Limb (tissue), 2 donors: ENCODE results near the gene KIAA1217.

Experiments
- DNase-seq, 2 donors: peaks; one replicate each; pipeline ENCODE4 v3.0.0-alpha.2; 2016; ENCODE audit errors: extremely low spot score in 2 of 2

Gene KIAA1217, protein sequence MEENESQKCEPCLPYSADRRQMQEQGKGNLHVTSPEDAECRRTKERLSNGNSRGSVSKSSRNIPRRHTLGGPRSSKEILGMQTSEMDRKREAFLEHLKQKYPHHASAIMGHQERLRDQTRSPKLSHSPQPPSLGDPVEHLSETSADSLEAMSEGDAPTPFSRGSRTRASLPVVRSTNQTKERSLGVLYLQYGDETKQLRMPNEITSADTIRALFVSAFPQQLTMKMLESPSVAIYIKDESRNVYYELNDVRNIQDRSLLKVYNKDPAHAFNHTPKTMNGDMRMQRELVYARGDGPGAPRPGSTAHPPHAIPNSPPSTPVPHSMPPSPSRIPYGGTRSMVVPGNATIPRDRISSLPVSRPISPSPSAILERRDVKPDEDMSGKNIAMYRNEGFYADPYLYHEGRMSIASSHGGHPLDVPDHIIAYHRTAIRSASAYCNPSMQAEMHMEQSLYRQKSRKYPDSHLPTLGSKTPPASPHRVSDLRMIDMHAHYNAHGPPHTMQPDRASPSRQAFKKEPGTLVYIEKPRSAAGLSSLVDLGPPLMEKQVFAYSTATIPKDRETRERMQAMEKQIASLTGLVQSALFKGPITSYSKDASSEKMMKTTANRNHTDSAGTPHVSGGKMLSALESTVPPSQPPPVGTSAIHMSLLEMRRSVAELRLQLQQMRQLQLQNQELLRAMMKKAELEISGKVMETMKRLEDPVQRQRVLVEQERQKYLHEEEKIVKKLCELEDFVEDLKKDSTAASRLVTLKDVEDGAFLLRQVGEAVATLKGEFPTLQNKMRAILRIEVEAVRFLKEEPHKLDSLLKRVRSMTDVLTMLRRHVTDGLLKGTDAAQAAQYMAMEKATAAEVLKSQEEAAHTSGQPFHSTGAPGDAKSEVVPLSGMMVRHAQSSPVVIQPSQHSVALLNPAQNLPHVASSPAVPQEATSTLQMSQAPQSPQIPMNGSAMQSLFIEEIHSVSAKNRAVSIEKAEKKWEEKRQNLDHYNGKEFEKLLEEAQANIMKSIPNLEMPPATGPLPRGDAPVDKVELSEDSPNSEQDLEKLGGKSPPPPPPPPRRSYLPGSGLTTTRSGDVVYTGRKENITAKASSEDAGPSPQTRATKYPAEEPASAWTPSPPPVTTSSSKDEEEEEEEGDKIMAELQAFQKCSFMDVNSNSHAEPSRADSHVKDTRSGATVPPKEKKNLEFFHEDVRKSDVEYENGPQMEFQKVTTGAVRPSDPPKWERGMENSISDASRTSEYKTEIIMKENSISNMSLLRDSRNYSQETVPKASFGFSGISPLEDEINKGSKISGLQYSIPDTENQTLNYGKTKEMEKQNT (N-terminal part only)

DNA sequence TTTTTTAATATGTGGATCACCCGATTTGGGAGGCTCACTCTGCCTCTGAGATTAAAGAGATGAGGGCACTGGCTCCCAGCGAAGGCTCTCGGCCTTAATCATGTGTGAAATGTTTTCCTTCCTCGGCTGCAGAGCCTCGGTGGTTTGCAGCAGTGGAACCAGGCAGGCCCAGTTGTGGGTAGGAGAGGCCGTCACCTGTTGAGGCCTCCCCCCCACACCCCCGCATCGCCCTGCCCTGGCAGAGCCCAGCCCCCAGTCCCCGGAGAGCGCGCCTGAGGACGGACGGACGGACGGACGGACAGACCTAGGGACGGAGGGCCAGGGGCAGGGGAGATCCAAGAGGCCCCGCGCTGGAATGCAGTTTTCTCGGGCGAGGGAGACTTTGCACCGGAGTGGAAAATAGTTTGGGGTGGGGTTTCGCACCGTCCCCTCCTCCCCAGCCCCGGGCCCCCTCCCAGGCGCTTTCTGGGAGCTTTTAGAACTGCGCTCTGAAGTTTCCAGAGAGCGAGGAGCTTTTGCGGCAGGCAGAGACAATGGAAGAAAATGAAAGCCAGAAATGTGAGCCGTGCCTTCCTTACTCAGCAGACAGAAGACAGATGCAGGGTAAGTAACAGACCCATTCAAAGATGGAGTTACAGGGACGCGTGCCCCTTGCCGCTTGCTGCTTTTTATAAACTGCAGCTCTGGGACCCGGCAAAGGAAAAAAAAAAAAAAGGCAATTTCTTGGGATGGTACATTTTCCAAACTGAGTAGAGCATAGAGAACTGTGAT lies at the start of gene KIAA1217:
KIAA1217 (plus strand) TSS at position 478 of the 771 bp plus-strand sequence; CDS start at position 534, 56 bp downstream.
- peak; percentile 70 to 75 for DNase-seq

DNA sequence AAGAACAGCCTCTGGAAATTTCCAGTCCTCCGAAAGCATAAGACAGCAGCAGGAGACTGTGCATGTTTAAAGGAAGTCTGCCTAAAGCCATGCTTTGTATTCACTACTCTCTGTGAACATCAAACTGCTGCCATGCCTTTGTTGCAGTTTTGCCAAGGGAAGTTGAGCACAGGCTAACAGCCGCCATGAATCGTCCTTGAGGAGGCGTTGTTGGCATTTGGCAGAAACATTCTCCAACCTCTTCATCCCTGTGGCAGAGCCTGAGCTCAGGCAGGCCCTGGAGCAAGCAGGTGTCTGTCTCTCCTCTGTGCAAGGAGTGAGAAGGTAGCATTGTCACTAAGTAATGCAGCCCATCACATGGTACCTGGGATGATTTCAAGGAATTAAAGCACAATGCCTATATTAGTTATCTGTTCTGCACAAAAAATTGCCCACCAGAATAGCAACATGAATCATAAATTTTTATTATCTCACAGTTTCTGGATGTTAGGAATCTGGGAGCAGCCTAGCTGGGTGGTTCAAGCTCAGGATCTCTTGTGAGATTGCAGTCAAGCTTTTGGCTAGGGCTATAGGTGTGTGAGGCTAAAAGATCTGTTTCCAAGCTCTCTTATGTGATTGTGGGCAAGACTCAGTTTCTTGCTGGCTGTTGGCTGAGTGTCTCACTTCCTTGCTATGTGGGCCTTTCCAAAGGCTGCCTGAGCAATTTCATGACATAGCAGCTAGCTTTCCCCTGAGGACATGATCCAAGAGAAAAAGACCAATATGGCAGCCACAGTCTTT lies 46.5 kb upstream of the KIAA1217 start:
- DNase-seq: no peak

DNA sequence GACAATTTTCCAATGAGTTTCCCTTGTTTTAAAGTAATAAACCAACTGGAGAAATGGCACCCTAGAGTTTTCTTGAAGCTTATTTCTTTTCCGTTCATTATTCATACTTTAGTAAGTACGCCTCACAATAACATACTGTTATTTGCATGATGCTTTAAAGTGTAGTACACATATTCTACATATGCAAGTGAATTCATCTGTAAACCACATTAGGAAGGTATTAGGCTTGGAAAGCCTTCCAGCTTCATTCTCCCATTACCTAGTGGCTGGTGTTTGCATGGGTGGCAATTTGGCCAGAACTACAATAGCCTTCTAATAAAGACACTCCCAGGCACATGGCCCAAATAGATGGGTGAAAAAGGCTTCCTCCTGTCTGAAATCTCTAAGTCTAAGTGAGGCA lies 45.5 kb upstream of the KIAA1217 start:
- no peak for DNase-seq

DNA sequence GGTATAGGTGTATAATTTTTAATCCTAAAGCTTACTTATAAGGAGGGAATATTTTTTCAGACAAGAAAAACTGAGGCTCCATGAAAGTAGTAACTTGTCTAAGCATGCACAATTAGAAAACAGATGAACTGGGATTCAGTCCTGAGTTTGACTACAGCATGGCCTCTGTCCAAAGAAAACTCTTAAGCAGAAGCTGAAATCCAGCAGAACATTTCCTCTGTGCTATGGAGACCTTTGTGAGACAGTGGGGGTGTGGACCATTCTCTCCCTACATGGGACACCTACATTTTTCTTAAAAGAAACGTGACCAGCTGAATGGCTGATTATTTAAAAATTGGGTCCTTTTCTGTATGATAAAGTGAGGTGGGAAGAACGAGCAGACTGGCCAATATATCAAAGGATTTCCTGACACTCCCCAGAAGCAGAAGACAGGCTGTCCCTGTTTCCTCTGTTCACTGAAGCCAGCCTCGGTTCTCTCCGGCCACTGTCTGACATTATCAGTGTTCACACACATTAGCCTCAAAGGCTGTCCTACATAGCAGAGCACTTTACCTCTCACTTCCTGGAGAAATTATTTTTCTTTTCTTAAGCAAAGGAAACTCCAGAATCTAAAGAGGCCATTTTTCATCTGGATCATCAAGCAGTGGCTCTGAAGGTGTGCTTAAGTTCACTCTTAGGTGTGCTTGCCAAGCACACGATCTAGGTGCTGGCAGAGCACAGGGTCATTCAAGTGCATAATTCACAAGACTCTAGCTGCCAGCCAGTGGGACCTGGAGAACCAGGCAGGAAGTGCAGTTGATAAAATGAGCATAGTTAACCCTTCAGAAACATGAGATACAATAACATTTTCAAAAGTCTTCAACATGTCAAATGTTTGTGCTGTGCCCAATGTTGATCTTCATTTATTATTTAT lies 40.4 kb upstream of the KIAA1217 start:
- no peak for DNase-seq

DNA sequence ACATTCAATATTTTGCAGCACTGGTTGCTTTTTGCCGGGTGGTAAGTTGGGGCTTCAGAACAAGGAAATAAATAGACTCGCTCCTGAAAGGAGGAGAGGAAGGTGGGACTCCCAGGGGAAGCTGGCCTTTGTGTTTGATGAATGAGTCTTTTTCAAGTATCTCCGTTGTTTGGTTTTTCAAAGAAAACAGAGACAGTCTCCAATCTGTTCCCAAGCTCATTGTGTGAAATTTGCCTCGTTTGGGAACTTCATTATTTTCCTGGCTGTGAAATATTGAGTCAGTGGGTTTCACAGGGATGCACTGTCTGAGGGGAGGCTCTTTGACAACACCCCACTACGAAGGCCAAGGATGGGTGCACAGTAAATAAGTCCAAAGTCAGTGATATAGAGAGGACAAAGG lies 38.7 kb upstream of the KIAA1217 start:
- no peak for DNase-seq

DNA sequence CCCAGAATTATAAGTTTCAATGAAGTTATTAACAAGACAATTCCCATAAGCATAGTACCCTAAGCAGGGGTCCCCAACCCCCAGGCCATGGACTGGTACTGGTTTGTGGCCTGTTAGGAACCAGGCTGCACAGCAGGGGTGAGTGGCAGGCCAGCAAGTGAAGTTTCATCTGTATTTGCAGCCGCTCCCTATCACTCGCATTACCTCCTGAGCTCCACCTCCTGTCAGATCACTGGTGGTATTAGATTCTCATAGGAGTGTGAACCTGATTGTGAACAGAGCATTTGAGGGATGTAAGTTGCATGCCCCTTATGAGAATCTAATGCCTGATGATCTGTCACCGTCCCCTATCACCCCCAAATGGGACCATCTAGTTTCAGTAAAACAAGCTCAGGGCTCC lies 36.0 kb upstream of the KIAA1217 start:
- no peak for DNase-seq

DNA sequence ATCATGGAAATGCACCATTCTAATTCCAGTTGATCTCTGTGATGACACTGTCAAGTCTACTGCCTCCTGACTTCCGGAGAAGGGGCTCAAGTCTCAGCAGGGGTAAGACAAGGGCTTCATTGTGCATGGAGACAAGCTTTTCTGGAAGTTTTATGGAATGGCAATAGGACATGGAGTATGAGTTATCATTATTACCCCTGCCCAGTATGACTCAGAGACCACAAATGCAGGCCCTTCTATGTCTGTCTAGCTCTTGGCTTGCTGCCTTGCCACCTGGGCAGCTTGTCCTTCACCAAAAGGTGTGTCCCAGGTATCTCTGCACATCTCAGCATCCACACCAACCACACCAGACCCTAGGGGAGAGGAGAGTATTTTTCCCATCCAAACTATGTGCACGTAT lies 34.9 kb upstream of the KIAA1217 start:
- no peak for DNase-seq

DNA sequence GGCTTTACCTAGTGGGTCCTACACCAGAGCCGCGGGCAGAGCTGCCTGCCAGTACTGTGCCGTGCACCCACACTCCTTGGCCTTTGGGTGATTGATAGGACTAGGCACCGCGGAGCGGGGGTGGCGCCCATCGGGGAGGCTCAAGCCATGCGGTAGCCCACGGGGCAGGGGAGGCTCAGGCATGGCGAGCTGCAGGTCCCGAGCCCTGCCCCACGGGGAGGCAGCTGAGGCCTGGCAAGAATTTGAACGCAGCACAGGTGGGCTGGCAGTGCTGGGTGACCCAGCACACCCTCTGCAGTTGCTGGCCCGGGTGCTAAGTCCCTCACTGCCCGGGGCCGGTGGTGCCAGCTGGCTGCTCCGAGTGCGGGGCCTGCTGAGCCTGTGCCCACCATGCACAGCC lies 32.3 kb upstream of the KIAA1217 start:
- no peak for DNase-seq

DNA sequence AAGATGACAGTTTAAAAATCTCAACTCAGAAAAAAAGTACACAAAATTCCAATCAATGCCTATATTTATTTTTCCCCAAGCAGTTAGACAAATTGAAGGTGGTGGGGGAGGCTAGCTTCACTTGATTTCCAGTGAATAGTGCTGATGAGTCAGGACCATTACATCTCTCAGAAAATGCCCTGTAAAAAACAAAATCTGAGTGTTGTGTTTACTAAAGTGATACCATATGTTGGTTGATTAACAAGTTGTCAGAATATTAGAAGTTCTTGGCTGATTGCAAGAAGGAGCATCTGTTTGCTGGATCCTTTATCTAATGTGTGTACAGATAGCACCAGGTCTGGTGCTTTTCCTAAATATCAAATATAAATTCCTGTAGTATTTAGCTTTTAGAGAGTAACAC lies 31.3 kb upstream of the KIAA1217 start:
- DNase-seq: no peak

DNA sequence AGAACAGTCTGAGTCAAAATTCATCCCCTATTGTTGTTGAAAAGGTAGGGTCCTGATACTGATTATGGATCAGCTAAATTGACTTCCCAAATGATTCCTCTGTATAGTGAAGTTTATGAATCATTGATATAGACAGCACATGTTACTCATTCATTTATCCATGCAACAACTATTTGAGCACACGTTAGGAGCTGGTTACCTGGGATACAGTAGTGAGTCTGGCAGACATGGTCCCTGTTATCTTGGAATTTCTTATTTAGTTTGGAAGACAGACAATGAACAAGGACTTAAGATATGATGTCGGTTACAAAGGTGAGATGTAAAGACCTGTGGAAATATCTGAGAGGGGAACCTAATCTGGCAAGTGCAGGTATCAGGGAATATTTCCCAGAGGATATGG lies 28.0 kb upstream of the KIAA1217 start:
- DNase-seq: no peak

DNA sequence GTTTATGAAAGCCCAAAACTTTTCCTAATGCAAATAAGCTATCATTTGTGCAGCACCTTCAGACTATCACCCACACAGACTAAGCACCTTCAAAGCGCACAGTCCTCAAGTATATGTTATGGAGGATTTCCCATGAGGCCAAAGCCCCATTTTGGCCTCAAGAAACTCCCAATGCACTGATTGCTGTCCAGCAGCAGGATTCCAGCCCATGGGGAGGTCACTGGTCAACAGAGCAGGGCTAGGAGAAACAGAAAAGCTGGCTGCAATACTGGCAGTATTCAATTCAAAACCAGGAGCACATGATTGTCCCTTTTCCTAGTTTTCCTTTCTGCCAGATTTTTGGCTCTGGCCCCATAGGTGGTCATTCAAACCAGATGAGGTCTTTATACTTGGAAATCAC lies 24.5 kb upstream of the KIAA1217 start:
- DNase-seq: no peak

DNA sequence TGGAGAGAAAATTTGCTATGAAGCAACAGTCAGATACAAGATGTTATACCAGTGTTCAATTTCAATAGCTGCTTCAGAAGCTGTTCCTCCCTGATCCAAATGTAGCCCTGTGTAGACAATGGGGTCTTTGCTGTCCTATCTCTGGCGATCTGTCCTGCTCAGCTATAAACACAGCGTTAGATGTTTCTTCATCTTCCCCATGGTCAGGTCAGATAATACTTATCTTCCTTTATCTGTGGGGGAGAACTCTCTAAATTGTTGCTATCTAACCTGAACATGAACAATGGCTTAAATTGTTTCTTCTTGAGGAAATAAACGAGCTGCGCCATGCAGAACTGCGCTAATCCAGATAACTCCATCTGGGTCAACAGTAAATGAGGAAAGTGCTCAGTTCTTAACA lies 15.6 kb upstream of the KIAA1217 start:
- no peak for DNase-seq

DNA sequence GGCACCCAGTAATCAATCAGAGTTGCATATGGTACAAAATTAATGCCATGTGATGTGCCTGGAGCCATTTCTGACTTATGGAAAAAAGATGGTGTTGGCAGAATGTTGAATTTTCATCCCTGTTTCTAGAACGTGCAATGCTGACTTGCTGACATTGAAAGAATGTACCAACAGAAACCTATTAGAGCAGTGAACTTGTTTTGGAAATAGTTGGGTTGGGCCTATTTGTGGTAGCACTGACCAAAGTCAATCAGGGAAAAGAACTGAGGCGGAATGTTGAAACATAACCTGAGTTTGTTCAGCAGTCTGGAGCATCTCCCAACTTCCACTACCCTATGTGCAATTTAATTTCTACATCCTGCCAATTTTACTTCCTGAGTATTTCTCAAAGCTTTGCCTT lies 11.7 kb upstream of the KIAA1217 start:
- peak in 1 of 2 donors; percentile 44 for DNase-seq

DNA sequence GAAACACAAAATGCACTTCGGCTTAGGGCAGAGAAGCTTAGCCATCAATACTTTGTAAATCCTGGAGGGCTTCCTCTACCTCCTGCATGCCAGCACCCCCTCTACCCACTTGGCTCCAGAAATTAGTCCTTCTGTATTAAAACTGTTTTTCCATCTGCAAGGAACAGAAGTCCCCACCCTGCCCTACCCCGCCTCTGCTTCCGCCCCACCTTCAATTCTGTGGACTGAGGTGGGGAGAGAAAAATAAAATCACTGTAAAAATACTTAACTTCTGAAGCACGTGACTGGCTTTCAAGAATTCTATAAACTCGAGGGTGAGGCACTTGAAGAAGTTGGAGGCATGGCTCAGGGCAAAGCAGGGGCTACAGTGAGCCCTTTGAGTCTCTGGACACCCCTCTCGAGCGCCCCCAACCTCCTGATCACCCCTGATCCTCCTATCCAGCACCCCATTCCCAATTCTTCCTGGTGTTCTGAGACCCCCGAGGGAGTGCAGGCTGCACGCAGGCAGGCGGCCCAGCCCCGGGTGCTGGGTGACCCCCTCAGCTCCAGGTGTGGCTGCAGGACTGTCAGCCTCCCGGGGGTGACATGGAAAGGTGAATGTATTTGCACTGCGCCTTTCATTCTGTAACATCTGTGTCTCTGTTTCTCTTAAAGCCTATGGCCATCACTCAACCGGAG lies 7.3 kb upstream of the KIAA1217 start:
- no peak for DNase-seq

DNA sequence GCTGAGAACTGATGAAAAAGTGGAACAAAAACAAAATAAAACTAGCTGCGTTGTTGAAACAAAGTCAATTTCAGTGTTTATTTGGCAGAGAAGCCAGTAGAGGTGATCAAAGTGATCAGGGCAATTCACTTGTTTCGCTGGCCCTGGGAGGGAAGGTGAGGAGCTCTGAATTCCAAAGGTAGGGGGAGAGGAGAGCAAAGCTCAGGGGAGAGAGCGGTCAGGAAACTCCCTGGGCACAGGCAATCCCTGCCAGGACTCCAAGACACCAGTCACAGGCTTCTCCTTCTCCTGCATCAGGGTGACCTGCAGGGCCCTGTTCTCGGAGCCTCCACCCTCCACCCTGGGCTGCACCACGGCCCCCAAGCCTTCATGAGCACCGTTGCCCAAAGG lies 6.8 kb upstream of the KIAA1217 start:
- no peak for DNase-seq

DNA sequence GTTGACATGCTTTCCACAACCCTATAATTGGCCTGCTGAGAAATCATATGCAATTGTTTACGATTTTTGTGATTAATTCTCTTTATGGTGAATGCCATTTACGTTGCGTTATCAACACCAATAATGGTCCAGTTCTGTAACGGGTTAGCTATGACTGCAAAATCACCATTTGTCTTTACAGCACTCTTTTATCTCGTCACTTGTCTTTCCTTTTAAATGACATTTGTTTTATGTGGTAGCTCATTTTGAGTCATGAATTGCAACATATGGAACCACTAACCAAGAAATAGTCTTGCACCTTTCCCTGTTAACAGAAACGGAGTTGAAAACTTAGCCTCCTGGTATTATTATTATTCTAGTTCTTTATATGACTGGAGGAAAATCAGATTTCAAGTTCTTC lies 3.1 kb upstream of the KIAA1217 start:
- DNase-seq: no peak

DNA sequence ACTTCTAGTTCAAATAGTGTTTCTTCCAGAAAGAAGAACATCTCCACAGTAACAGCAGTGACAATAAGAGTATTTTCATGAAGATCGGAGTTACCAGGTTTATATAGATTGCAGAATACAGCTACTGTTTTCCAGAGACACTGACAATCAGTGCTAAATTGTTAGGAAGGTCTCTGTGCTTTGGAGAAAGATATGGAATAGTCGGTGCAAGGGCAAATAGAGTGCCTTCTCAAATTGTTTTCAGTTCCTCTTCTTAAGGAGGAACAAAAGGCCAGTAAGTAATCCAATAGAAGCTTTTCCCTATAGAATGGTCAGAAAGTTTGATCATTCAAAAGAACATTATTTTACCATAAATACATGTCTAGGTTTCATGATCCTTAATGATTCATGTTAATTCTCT lies 2.6 kb upstream of the KIAA1217 start:
- no peak for DNase-seq

DNA sequence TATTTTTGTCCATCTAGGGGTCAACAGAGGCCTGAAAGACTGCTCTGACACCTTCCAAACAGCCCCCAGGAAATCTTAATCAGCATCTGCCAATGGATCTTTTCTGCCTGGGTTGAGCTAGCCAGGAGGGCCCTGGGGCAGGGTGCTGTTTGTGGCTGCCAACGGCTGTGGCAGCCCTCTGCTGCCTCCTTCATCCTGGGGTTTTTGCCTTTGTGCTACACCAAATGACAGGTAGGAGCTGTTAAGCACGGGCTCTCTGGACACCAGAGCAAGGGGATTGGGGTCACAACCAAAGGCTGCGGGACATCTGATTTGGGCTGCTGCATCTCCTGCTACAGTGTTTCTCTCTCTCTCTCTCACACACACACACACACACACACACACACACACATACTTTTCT lies 2.0 kb upstream of the KIAA1217 start:
- no peak for DNase-seq

DNA sequence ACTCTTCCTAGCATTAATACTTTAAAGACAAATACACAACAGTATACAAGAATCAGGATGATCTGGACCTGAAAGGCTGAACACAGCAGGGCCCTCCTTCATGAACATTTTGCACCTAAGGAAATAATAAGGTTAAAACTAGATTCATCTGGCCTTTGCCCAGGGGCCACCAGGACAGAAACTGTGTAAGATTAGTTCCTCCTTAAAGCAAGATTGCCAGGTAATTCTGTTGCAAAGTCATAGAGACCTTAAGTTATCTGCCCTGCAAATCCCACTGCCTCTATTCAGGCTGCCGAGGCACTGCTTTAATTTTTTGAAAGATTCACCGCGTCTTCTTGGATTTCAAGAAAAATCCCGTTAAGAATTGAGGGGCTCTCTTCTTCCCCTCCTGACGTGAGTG lies 1.6 kb upstream of the KIAA1217 start:
- DNase-seq: no peak
